CD4-positive, alpha-beta T cell (primary cell): ENCODE results near the gene TFEB. TPM values are rescaled to one million over a fixed set of nuclear protein-coding genes. Genes with fewer than 3 reads are reported as not detected.
A peak's percentile ranks its signal among the peaks of the same experiment; 100 is the strongest.

Experiments used
- ATAC-seq: fragments of 200-7000 bp; cut with Tn5 transposase; one replicate; pipeline ENCODE4 v1.10.0; 2022; ENCODE audit warnings: mild to moderate bottlenecking; ENCODE audit not compliant: poor library complexity
- CTCF ChIA-PET: fragments of 350-600 bp; sonication (Branson Sonifier 250); formaldehyde crosslinking; loops from one replicate; lab custom pipeline; 2021; ENCODE audit warnings: antibody characterized with exemption, inconsistent platforms; lab: Charles Lee
- POLR2A ChIA-PET: fragments of 350-600 bp; sonication (Branson Sonifier 250); formaldehyde crosslinking; loops from one replicate; lab custom pipeline; 2021; ENCODE audit warnings: antibody characterized with exemption, inconsistent platforms; lab: Charles Lee
- DNase-seq, 14 experiments: peaks; one replicate each; pipeline ENCODE4 v3.0.0-alpha.2; 2013 to 2020; ENCODE audit warnings: mixed read lengths in 2 of 14
- H3K27ac ChIP-seq, 2 donors: one replicate each; pipeline versions ENCODE4 v1.5.1 to v1.7.0; 2013; ENCODE audit warnings: low read length in 2 of 2, low read depth in 1 of 2, mild to moderate bottlenecking in 1 of 2
- H3K27me3 ChIP-seq, 2 experiments: 1 replicate in 1 of 2; 2 replicates in 1 of 2; pipeline versions ENCODE4 v1.6.1 to v1.7.0; 2013; ENCODE audit warnings: low read length in 2 of 2, control low read depth in 1 of 2, mild to moderate bottlenecking in 1 of 2, moderate library complexity in 1 of 2; ENCODE audit not compliant: insufficient read depth in 2 of 2, control insufficient read depth in 1 of 2
- H3K36me3 ChIP-seq: one replicate; pipeline ENCODE4 v1.6.1; 2013; ENCODE audit warnings: low read length, control low read depth; ENCODE audit not compliant: insufficient read depth
- H3K4me1 ChIP-seq: one replicate; pipeline ENCODE4 v1.6.1; 2013; ENCODE audit warnings: low read length, control low read depth; ENCODE audit not compliant: insufficient read depth
- H3K4me3 ChIP-seq: one replicate; pipeline ENCODE4 v1.5.1; 2013; ENCODE audit warnings: mild to moderate bottlenecking, low read length, moderate library complexity
- H3K9me3 ChIP-seq, 2 experiments: 1 replicate in 1 of 2; 2 replicates in 1 of 2; pipeline versions ENCODE4 v1.6.1 to v1.7.0; 2013; ENCODE audit warnings: low read length in 2 of 2, mild to moderate bottlenecking in 2 of 2, control low read depth in 1 of 2, moderate library complexity in 1 of 2; ENCODE audit not compliant: control insufficient read depth in 1 of 2, insufficient read depth in 1 of 2
- H3K27ac Mint-ChIP-seq: one replicate; pipeline ENCODE4 v1.8.0; 2020; ENCODE audit warnings: mixed read lengths
- H3K27me3 Mint-ChIP-seq: one replicate; pipeline ENCODE4 v1.8.0; 2021; ENCODE audit warnings: mixed read lengths
- H3K36me3 Mint-ChIP-seq: one replicate; pipeline ENCODE4 v1.8.0; 2021; ENCODE audit warnings: low read depth, mixed read lengths
- H3K4me1 Mint-ChIP-seq: one replicate; pipeline ENCODE4 v1.8.0; 2021; ENCODE audit warnings: low read depth, mixed read lengths
- H3K4me3 Mint-ChIP-seq: one replicate; pipeline ENCODE4 v1.8.0; 2020; ENCODE audit warnings: mild to moderate bottlenecking, mixed read lengths
- H3K9me3 Mint-ChIP-seq: one replicate; pipeline ENCODE4 v1.8.0; 2020; ENCODE audit warnings: mixed read lengths
- CTCF ChIP-seq: fragments of 200-600 bp; IDR thresholded peaks from one replicate; pipeline ENCODE4 v1.8.0; 2022; ENCODE audit warnings: antibody characterized with exemption, mild to moderate bottlenecking
- intact Hi-C, 2 experiments: fragments of 100-400 bp; cut with DNase I in 1 of 2; cut with micrococcal nuclease in 1 of 2; formaldehyde crosslinking; loops; one replicate each; pipeline versions ENCODE4 v1.15.1 to v1.9.0; 2023 to 2025; cut with DNase I, micrococcal nuclease
- total RNA-seq, 174 experiments: library from RNA in 2 of 174; stranded (reverse) in 2 of 174; gene quantifications; one replicate each; pipeline ENCODE4 v1.2.3 and lab custom pipeline; 2021 to 2026

The TFEB gene
- total RNA-seq, 2 experiments from 2014 or later, result 23.8 to 24.1 TPM

GRCh38 chr6:41777551-41778285 is 42.3 kb upstream of the TFEB start:
- Histone ChIP-seq H3K27me3 (peaks cover 7 to 8% of the 10 kb centered on the region in 2 experiments), H3K4me1 (peaks cover 24% of the 10 kb centered on the region), H3K36me3 (peaks cover 33% of the 10 kb centered on the region), H3K4me3 (no peak overlapping the region), H3K9me3 (peaks cover 0 to 3% of the 10 kb centered on the region in 2 experiments), H3K27ac (no peak overlapping the region)
- ATAC-seq (no peak), DNase-seq (no peak)
- peaks cover 11% of the 10 kb centered on the region for H3K27me3 Mint-ChIP-seq
- H3K4me3 Mint-ChIP-seq, result peak overlapping the region; percentile 30
- intact Hi-C loops, result loop anchor here (1.0 to 5.0 kb wide), 4 partner anchors 41 to 1910 kb away; partner anchors contain the start of gene MRPS18A (in 1 of the 2)
- H3K4me1 Mint-ChIP-seq, result peaks cover 25% of the 10 kb centered on the region
- H3K9me3 Mint-ChIP-seq, result no peaks in the 10 kb centered on the region
- POLR2A ChIA-PET, result no interaction called here
- CTCF ChIA-PET, result interaction anchor here (1.6 to 2.6 kb wide), 2 partner anchors 9 to 10 kb away, joined by 12 to 13 read pairs; partner anchors contain the start of gene TOMM6
- H3K27ac Mint-ChIP-seq, result no peak overlapping the region
- H3K36me3 Mint-ChIP-seq, result peaks cover 25% of the 10 kb centered on the region
- no peak for TF ChIP-seq CTCF

DNA sequence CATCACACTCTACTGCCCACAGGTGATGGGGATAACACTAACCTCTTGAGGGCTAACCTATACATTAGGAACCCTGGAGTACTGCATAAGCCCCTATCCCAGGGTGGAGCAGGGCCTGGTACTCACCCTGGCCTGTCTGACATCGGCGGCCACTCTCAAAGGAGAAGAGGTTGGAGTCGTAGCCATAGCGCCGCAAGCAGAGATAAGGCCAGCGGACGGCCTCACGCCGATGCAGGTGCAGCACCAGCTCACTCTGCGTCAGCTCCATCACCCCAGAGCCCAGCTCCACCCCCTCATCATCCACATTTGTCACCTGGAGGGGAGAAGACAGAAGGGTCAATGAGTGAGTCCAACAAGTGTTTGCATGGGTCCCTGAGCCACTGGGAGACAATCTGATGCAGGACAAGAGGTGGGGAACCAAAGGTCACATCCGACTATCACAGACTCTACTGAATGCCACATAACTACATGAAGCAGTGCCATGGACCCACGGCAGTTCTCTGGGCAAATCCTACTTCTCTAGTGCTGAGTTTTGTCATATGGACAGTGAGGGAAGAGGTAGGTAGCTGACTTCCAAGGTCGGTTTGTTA is 40.0 kb upstream of the TFEB start:
- ATAC-seq, result no peak
- POLR2A ChIA-PET, result no interaction called here

DNA sequence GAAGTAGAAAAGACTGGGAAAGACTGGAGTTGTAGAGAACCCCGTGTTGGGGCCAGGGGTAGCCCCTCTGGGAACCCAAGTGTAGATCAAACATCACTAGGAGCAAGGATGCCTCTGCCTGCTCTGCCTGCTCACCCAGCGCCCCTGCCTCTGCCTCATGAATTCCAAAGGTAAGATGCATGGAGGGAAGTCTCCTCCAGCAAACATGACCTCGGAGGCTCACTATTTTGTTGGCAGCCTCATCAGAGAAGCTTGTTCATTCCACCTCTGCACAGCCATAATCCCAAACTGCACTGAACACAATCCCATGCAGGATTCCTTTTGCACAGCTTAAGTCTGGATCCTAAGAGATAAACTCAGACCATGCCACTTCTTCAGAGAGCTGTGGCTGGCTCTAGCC is 39.4 kb upstream of the TFEB start:
- Mint-ChIP-seq H3K9me3 (no peaks in the 10 kb centered on the region), H3K4me3 (no peak overlapping the region), H3K27me3 (peaks cover 2% of the 10 kb centered on the region), H3K36me3 (peaks cover 47% of the 10 kb centered on the region), H3K4me1 (peaks cover 14% of the 10 kb centered on the region), H3K27ac (no peak overlapping the region)
- Histone ChIP-seq H3K9me3 (no peaks in the 10 kb centered on the region), H3K27me3 (no peaks in the 10 kb centered on the region), H3K36me3 (peaks cover 56% of the 10 kb centered on the region), H3K4me3 (no peak overlapping the region), H3K4me1 (peaks cover 10% of the 10 kb centered on the region), H3K27ac (no peak overlapping the region)
- intact Hi-C loops, result loop anchor here in 1 of 2 experiments (5.0 kb wide), 1 partner anchor 1912 kb away; the partner anchor contains the start of gene MRPS18A
- no peak for TF ChIP-seq CTCF
- ATAC-seq (no peak), DNase-seq (no peak)
- POLR2A ChIA-PET, result no interaction called here
- CTCF ChIA-PET, result interaction anchor here (2.6 kb wide), 1 partner anchor 13 kb away, joined by 13 read pairs; the partner anchor contains the start of gene TOMM6

More for the DNA sequence above, 40.0 kb upstream of the TFEB start:
- Histone ChIP-seq H3K36me3 (peaks cover 56% of the 10 kb centered on the region), H3K27ac (no peak overlapping the region), H3K4me3 (no peak overlapping the region), H3K9me3 (no peaks in the 10 kb centered on the region), H3K4me1 (peaks cover 13% of the 10 kb centered on the region), H3K27me3 (no peaks in the 10 kb centered on the region)
- intact Hi-C loops, result loop anchor here in 1 of 2 experiments (5.0 kb wide), 1 partner anchor 1912 kb away; the partner anchor contains the start of gene MRPS18A
- H3K9me3 Mint-ChIP-seq, result no peaks in the 10 kb centered on the region
- H3K4me1 Mint-ChIP-seq, result peaks cover 20% of the 10 kb centered on the region
- H3K27ac Mint-ChIP-seq, result no peak overlapping the region
- no peak overlapping the region for H3K4me3 Mint-ChIP-seq
- no peak for DNase-seq
- CTCF ChIA-PET, result interaction anchor here (0.6 to 2.6 kb wide), 3 partner anchors 13 to 128 kb away, joined by 3 to 13 read pairs (median 3); partner anchors contain the start of gene TOMM6
- H3K36me3 Mint-ChIP-seq, result peaks cover 44% of the 10 kb centered on the region
- H3K27me3 Mint-ChIP-seq, result peaks cover 4% of the 10 kb centered on the region
- no peak for TF ChIP-seq CTCF
